Erythroblast (primary cell): ENCODE data around the gene CDC25B.

Experiments used
- GATA1 ChIP-seq: IDR thresholded peaks from 2 replicates; pipeline ENCODE4 v1.6.1; 2011; ENCODE audit warnings: low read depth, mild to moderate bottlenecking, control low read depth, low read length, moderate library complexity
- POLR2A ChIP-seq: IDR thresholded peaks from 2 replicates; pipeline ENCODE4 v1.6.1; 2011; ENCODE audit warnings: mild to moderate bottlenecking, low read length

DNA sequence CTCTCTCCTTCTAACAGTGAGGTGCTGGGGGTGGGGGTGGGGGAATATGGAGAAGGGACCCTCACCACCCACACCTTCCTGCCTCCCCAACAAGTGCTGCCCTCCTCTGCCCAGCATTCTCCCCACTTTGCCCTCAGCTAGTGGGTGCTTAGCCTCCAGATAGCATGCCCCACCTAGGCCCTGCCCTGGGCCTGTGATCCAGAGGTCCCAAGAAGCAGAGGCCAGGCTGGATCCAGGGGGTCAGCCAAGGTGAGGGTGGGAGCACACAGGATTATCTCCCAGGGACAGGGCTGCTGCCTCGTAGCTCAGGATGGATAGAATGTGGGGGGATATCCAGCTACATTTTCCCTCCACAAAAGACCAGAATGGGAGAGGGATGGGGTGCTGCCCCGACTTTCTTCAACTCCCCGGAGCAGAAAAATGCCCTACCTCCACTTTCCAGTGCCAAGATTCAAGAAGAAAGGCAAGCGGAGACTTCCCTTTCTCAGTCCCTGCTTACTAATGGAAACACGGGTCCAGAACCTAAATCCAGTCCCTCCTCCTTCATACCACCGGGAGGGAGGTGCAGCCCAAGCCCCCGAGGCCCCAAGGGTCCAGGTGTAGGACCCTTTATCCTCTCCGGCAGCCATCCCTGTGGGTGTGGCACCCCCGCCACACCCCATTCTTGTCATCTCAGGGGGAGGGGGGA lies 29.5 kb upstream of the CDC25B start:
- TF ChIP-seq POLR2A: no peak
- no peak for TF ChIP-seq GATA1
